ENCODE measurements around the gene ACTG1. TPM values are rescaled to one million over a fixed set of nuclear protein-coding genes. Genes with fewer than 3 reads are reported as not detected.

The ACTG1 gene
- total and polyA plus RNA-seq, 2 donors (not counting 1 experiment from before 2014, with no cell fraction given), result 803 to 1,677 TPM

GRCh38 chr17:81549826-81550225 is 37.2 kb upstream of the ACTG1 start:
- H3K9me3 Mint-ChIP-seq (ENCODE audit: insufficient read depth), result no peaks in the 10 kb centered on the region
- Histone ChIP-seq H3K36me3 (replicated peaks in 1 of 2; ENCODE audit: control extremely low read depth in 1 of 2, control insufficient read depth in 1 of 2, extremely low read depth in 1 of 2, insufficient read depth in 2 of 2, low read length in 1 of 2) (peaks cover 0 to 48% of the 10 kb centered on the region in 2 experiments), H3K27me3 (replicated peaks in 1 of 4; ENCODE audit: control extremely low read depth in 1 of 4, control insufficient read depth in 3 of 4, insufficient read depth in 4 of 4, low read length in 3 of 4) (no peaks in the 10 kb centered on the region), H2AFZ (ENCODE audit: insufficient read depth, low read depth, low read length, poor library complexity, severe bottlenecking) (no peak overlapping the region), H3K4me3 (ENCODE audit: control extremely low read depth in 1 of 5, extremely low read depth in 1 of 5, insufficient read depth in 1 of 5, low read depth in 2 of 5, low read length in 4 of 5) (no peak overlapping the region), H3K27ac (ENCODE audit: low read length in 2 of 2) (no peak overlapping the region), H3K9me3 (ENCODE audit: control extremely low read depth in 1 of 3, control insufficient read depth in 2 of 3, insufficient read depth in 1 of 3, low read length in 2 of 3) (no peaks in the 10 kb centered on the region), H4K20me1 (ENCODE audit: control insufficient read depth, insufficient read depth, low read length, poor library complexity, severe bottlenecking) (peaks cover 40% of the 10 kb centered on the region), H3K79me2 (ENCODE audit: control insufficient read depth, insufficient read depth, low read length) (peaks cover 40% of the 10 kb centered on the region), H3K4me1 (ENCODE audit: control insufficient read depth in 2 of 2, insufficient read depth in 2 of 2, low read length in 2 of 2) (peaks cover 18 to 23% of the 10 kb centered on the region in 2 donors), H3K9ac (ENCODE audit: low read length) (no peak overlapping the region), H3K4me2 (replicated peaks; ENCODE audit: low read depth, low read length, poor library complexity, severe bottlenecking) (no peak overlapping the region)
- CTCF ChIA-PET, result interaction anchor here (1.2 to 3.7 kb wide), 3 partner anchors 32 to 297 kb away, joined by 3 to 25 read pairs (median 4); no protein-coding TSS in a partner anchor
- DNase-seq (no peak), ATAC-seq (ENCODE audit: low read depth) (no peak)
- WGBS (ENCODE audit: insufficient coverage), result 98% methylated on average over 8 of the region's 8 CpGs
- H3K4me3 Mint-ChIP-seq, result peak overlapping the region; percentile 92
- no peak overlapping the region for H3K27ac Mint-ChIP-seq
- H3K4me1 Mint-ChIP-seq, result peaks cover 31% of the 10 kb centered on the region
- POLR2A ChIA-PET, result no interaction called here
- intact Hi-C loops (cut with micrococcal nuclease), result loop anchor here (5.0 kb wide), 1 partner anchor 298 kb away; no protein-coding TSS in a partner anchor
- TF ChIP-seq, protein P1, sequence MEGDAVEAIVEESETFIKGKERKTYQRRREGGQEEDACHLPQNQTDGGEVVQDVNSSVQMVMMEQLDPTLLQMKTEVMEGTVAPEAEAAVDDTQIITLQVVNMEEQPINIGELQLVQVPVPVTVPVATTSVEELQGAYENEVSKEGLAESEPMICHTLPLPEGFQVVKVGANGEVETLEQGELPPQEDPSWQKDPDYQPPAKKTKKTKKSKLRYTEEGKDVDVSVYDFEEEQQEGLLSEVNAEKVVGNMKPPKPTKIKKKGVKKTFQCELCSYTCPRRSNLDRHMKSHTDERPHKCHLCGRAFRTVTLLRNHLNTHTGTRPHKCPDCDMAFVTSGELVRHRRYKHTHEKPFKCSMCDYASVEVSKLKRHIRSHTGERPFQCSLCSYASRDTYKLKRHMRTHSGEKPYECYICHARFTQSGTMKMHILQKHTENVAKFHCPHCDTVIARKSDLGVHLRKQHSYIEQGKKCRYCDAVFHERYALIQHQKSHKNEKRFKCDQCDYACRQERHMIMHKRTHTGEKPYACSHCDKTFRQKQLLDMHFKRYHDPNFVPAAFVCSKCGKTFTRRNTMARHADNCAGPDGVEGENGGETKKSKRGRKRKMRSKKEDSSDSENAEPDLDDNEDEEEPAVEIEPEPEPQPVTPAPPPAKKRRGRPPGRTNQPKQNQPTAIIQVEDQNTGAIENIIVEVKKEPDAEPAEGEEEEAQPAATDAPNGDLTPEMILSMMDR (IDR thresholded peaks at IDR 0.05), result no peak
- TF ChIP-seq EZH2 (IDR thresholded peaks at IDR 0.05; ENCODE audit: borderline replicate concordance, insufficient read depth, low read depth, low read length, poor library complexity, severe bottlenecking), result no peak
- no peaks in the 10 kb centered on the region for H3K27me3 Mint-ChIP-seq

GRCh38 chr17:81549031-81549557 is 36.5 kb upstream of the ACTG1 start:
- ATAC-seq (ENCODE audit: low read depth), result no peak
- Mint-ChIP-seq H3K4me1 (peaks cover 27% of the 10 kb centered on the region), H3K27me3 (no peaks in the 10 kb centered on the region), H3K27ac (no peak overlapping the region), H3K9me3 (ENCODE audit: insufficient read depth) (no peaks in the 10 kb centered on the region), H3K4me3 (peak overlapping the region; percentile 92)
- WGBS (ENCODE audit: insufficient coverage), result 98% methylated on average over 15 of the region's 16 CpGs
- intact Hi-C loops (cut with micrococcal nuclease), result no loop called here
- H3K27ac ChIP-seq (ENCODE audit: low read length in 2 of 2), result no peak overlapping the region
- no peak for DNase-seq
- TF ChIP-seq, protein P1 (IDR thresholded peaks at IDR 0.05), result no peak
- no peak for TF ChIP-seq EZH2 (IDR thresholded peaks at IDR 0.05; ENCODE audit: borderline replicate concordance, insufficient read depth, low read depth, low read length, poor library complexity, severe bottlenecking)
- no peak overlapping the region for H3K9ac ChIP-seq (ENCODE audit: low read length)
- H3K4me2 ChIP-seq (replicated peaks; ENCODE audit: low read depth, low read length, poor library complexity, severe bottlenecking), result no peak overlapping the region
- H3K27me3 ChIP-seq (replicated peaks in 1 of 4; ENCODE audit: control extremely low read depth in 1 of 4, control insufficient read depth in 3 of 4, insufficient read depth in 4 of 4, low read length in 3 of 4), result no peaks in the 10 kb centered on the region
- H3K4me3 ChIP-seq (ENCODE audit: control extremely low read depth in 1 of 5, extremely low read depth in 1 of 5, insufficient read depth in 1 of 5, low read depth in 2 of 5, low read length in 4 of 5), result no peak overlapping the region
- POLR2A ChIA-PET, result no interaction called here
- no peak overlapping the region for H2AFZ ChIP-seq (ENCODE audit: insufficient read depth, low read depth, low read length, poor library complexity, severe bottlenecking)
- H3K79me2 ChIP-seq (ENCODE audit: control insufficient read depth, insufficient read depth, low read length), result peaks cover 40% of the 10 kb centered on the region
- H3K4me1 ChIP-seq (ENCODE audit: control insufficient read depth in 2 of 2, insufficient read depth in 2 of 2, low read length in 2 of 2), result peaks cover 16 to 19% of the 10 kb centered on the region in 2 donors
- CTCF ChIA-PET, result no interaction called here
- no peaks in the 10 kb centered on the region for H3K9me3 ChIP-seq (ENCODE audit: control extremely low read depth in 1 of 3, control insufficient read depth in 2 of 3, insufficient read depth in 1 of 3, low read length in 2 of 3)
- H4K20me1 ChIP-seq (ENCODE audit: control insufficient read depth, insufficient read depth, low read length, poor library complexity, severe bottlenecking), result peaks cover 40% of the 10 kb centered on the region
- H3K36me3 ChIP-seq (replicated peaks in 1 of 2; ENCODE audit: control extremely low read depth in 1 of 2, control insufficient read depth in 1 of 2, extremely low read depth in 1 of 2, insufficient read depth in 2 of 2, low read length in 1 of 2), result peaks cover 0 to 54% of the 10 kb centered on the region in 2 experiments

All from B cell (primary cell).